ENCODE measurements around the gene TLL2.

The TLL2 gene

GRCh38 chr10:96346295-96346694 is 167.4 kb downstream of the TLL2 start:
- FAIRE-seq (no peak), DNase-seq (ENCODE audit: insufficient read length, low spot score) (no peak)

GRCh38 chr10:96345222-96345621 is 168.5 kb downstream of the TLL2 start:
- DNase-seq (ENCODE audit: insufficient read length, low spot score) (no peak), FAIRE-seq (no peak)
- TF ChIP-seq CTCF (IDR thresholded peaks at IDR 0.05; ENCODE audit: insufficient read depth, missing control alignments): no peak

More at GRCh38 chr10:96346295-96346694, 167.4 kb downstream of the TLL2 start:
- TF ChIP-seq CTCF (IDR thresholded peaks at IDR 0.05; ENCODE audit: insufficient read depth, missing control alignments): no peak

- no peak for FAIRE-seq
- no peak for TF ChIP-seq CTCF (IDR thresholded peaks at IDR 0.05; ENCODE audit: insufficient read depth, missing control alignments)
- DNase-seq (ENCODE audit: insufficient read length, low spot score): no peak
Measured at GRCh38 chr10:96344178-96344577, 169.5 kb downstream of the TLL2 start.

GRCh38 chr10:96342402-96342801 is 171.3 kb downstream of the TLL2 start:
- no peak for TF ChIP-seq CTCF (IDR thresholded peaks at IDR 0.05; ENCODE audit: insufficient read depth, missing control alignments)
- FAIRE-seq: no peak
- no peak for DNase-seq (ENCODE audit: insufficient read length, low spot score)

- no peak for FAIRE-seq
- no peak for TF ChIP-seq CTCF (IDR thresholded peaks at IDR 0.05; ENCODE audit: insufficient read depth, missing control alignments)
- DNase-seq (ENCODE audit: insufficient read length, low spot score): no peak
Measured at GRCh38 chr10:96341219-96342182, 172.2 kb downstream of the TLL2 start.

GRCh38 chr10:96339956-96340904 is 173.5 kb downstream of the TLL2 start:
- peak; percentile 76 for TF ChIP-seq CTCF (IDR thresholded peaks at IDR 0.05; ENCODE audit: insufficient read depth, missing control alignments)
- DNase-seq (ENCODE audit: insufficient read length, low spot score): peak; percentile 31
- FAIRE-seq: peak; percentile 61
